Measurements from ENCODE around the gene DCANP1.

DNA sequence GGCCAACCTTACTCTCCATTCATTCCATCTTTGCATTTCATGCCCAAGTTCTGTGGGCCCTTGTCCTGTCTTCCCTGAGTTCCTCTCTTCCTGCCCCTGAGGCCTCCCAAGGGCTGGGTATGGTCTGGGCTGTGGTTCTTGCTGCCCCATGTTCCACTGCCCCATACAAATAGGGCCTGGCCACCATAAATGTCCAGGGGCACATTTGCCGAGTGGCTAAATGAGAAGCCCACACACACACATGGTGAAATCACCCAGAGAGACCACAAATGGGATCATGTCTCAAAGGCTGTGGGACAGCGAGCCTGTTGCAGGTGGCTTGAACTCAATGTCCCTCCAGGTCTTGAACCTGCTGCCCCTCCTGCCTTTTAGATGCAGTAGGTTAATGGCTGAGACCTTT is 3.8 kb upstream of the DCANP1 start:
- TF ChIP-seq ATF1 (CRISPR knock-in tag; IDR thresholded peaks at IDR 0.05) (no peak), TCF7 (CRISPR knock-in tag; IDR thresholded peaks at IDR 0.05; ENCODE audit: low read depth) (no peak), ZNF281 (CRISPR knock-in tag; IDR thresholded peaks at IDR 0.05) (no peak), ZNF425 (CRISPR knock-in tag; conservative IDR thresholded peaks at IDR 0.05) (no peak), SP1 (CRISPR knock-in tag; conservative IDR thresholded peaks at IDR 0.05) (no peak), FOXJ3 (CRISPR knock-in tag; IDR thresholded peaks at IDR 0.05; ENCODE audit: borderline replicate concordance) (no peak), ATF3 (CRISPR knock-in tag; conservative IDR thresholded peaks at IDR 0.05) (no peak), USF2 (CRISPR knock-in tag; IDR thresholded peaks at IDR 0.05) (no peak)
- TF ChIP-seq, protein P1, sequence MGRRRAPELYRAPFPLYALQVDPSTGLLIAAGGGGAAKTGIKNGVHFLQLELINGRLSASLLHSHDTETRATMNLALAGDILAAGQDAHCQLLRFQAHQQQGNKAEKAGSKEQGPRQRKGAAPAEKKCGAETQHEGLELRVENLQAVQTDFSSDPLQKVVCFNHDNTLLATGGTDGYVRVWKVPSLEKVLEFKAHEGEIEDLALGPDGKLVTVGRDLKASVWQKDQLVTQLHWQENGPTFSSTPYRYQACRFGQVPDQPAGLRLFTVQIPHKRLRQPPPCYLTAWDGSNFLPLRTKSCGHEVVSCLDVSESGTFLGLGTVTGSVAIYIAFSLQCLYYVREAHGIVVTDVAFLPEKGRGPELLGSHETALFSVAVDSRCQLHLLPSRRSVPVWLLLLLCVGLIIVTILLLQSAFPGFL (CRISPR knock-in tag; IDR thresholded peaks at IDR 0.05; ENCODE audit: borderline replicate concordance), result no peak
- TF ChIP-seq, protein P2, sequence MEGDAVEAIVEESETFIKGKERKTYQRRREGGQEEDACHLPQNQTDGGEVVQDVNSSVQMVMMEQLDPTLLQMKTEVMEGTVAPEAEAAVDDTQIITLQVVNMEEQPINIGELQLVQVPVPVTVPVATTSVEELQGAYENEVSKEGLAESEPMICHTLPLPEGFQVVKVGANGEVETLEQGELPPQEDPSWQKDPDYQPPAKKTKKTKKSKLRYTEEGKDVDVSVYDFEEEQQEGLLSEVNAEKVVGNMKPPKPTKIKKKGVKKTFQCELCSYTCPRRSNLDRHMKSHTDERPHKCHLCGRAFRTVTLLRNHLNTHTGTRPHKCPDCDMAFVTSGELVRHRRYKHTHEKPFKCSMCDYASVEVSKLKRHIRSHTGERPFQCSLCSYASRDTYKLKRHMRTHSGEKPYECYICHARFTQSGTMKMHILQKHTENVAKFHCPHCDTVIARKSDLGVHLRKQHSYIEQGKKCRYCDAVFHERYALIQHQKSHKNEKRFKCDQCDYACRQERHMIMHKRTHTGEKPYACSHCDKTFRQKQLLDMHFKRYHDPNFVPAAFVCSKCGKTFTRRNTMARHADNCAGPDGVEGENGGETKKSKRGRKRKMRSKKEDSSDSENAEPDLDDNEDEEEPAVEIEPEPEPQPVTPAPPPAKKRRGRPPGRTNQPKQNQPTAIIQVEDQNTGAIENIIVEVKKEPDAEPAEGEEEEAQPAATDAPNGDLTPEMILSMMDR (IDR thresholded peaks at IDR 0.05), result no peak
- TF ChIP-seq, protein P3, sequence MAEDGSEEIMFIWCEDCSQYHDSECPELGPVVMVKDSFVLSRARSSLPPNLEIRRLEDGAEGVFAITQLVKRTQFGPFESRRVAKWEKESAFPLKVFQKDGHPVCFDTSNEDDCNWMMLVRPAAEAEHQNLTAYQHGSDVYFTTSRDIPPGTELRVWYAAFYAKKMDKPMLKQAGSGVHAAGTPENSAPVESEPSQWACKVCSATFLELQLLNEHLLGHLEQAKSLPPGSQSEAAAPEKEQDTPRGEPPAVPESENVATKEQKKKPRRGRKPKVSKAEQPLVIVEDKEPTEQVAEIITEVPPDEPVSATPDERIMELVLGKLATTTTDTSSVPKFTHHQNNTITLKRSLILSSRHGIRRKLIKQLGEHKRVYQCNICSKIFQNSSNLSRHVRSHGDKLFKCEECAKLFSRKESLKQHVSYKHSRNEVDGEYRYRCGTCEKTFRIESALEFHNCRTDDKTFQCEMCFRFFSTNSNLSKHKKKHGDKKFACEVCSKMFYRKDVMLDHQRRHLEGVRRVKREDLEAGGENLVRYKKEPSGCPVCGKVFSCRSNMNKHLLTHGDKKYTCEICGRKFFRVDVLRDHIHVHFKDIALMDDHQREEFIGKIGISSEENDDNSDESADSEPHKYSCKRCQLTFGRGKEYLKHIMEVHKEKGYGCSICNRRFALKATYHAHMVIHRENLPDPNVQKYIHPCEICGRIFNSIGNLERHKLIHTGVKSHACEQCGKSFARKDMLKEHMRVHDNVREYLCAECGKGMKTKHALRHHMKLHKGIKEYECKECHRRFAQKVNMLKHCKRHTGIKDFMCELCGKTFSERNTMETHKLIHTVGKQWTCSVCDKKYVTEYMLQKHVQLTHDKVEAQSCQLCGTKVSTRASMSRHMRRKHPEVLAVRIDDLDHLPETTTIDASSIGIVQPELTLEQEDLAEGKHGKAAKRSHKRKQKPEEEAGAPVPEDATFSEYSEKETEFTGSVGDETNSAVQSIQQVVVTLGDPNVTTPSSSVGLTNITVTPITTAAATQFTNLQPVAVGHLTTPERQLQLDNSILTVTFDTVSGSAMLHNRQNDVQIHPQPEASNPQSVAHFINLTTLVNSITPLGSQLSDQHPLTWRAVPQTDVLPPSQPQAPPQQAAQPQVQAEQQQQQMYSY (CRISPR knock-in tag; IDR thresholded peaks at IDR 0.05), result no peak

Data from WTC11 (cell line).